ENCODE data around the gene DGCR8.

DNA sequence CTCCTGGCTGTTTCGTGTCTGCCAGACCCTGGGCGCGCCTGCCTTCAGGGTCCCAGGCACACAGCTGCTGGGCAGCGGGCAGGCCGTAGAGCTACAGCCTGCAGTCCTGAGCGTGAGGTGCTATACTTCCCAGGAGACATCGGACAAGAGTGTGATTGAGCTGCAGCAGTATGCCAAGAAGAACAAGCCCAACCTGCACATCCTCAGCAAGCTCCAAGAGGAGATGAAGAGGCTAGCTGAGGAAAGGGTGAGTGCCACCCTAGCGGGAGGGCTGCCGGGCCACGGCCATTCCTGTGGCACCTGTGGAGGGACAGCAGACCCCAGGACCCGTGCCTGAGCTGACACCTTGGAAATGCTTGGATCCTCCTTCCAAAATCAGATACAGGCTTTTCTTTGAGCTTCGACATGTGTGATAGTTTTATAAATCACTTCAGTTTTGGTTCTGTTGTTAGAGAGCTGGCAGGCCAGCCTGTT lies 28.8 kb downstream of the DGCR8 start:
- TF ChIP-seq, protein P1, sequence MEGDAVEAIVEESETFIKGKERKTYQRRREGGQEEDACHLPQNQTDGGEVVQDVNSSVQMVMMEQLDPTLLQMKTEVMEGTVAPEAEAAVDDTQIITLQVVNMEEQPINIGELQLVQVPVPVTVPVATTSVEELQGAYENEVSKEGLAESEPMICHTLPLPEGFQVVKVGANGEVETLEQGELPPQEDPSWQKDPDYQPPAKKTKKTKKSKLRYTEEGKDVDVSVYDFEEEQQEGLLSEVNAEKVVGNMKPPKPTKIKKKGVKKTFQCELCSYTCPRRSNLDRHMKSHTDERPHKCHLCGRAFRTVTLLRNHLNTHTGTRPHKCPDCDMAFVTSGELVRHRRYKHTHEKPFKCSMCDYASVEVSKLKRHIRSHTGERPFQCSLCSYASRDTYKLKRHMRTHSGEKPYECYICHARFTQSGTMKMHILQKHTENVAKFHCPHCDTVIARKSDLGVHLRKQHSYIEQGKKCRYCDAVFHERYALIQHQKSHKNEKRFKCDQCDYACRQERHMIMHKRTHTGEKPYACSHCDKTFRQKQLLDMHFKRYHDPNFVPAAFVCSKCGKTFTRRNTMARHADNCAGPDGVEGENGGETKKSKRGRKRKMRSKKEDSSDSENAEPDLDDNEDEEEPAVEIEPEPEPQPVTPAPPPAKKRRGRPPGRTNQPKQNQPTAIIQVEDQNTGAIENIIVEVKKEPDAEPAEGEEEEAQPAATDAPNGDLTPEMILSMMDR (IDR thresholded peaks at IDR 0.05 in 8 of 11, conservative IDR thresholded peaks at IDR 0.05 in 3 of 11) = no peak
- TF ChIP-seq POLR2A (IDR thresholded peaks at IDR 0.05) (no peak), POLR2AphosphoS5 (IDR thresholded peaks at IDR 0.05) (peak in 1 of 3 donors; percentile 72)

Data from spleen (tissue), 7 donors.